ENCODE data around the gene ARID1B.

DNA sequence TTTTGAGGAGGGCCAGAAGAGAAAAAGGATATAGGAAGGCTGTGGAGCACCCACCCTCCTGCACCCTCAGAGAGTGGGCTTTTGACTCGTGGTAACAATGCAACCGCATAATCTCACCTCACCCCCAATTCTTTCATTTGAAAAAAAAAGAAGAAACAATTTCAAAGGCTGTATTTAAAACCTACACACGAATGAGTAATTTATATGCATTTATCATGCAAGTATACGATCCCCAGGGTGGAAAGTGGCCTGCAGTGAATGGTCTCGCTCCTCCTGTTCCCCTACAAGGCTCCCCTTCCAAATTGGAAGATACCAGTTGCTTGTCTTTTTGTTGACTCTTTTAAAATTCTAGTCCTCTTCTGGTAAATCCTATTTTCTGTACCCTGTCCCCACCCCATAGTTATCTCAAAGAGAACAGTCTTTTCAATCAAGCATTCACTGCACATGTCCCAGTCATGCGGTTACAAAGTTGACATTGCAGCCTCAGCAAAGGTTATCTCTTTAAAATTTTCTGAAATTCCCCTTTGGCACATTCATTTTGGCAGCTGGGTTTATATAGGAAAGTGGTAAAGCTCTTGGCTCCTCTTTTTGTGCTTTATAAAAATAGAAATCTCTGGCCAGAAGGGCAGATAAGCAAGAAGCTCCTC is 110.6 kb downstream of the ARID1B start:
- no peak for TF ChIP-seq CTCF (conservative IDR thresholded peaks at IDR 0.05)
- TF ChIP-seq ZFX (IDR thresholded peaks at IDR 0.05), result no peak
